ENCODE results near the gene KCNMB2. TPM values are rescaled to one million over a fixed set of nuclear protein-coding genes. Genes with fewer than 3 reads are reported as not detected.

KCNMB2 gene
- total RNA-seq, 1 donor, result not detected

DNA sequence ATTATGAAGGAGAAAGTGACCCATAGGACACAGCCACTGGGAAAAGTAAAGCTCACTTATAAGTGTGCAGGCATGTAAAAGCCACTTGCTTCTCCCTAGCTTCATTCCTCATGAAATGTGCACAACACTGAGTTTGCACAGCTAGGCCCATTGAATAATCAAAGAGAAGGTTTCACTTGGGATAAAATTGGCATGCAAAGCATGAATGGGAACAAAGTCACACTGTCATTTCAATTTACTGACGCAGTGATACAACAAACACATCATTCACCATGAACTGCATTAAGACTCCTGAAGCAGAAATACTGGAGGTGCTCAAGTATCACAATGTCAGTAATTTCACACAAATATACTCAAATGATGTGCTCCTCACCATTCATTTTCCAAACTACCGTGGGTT lies 61.1 kb downstream of the KCNMB2 start:
- H3K4me3 ChIP-seq (ENCODE audit: low read depth, low read length), result no peak overlapping the region
- DNase-seq (ENCODE audit: low read depth), result no peak
- TF ChIP-seq, protein P1, sequence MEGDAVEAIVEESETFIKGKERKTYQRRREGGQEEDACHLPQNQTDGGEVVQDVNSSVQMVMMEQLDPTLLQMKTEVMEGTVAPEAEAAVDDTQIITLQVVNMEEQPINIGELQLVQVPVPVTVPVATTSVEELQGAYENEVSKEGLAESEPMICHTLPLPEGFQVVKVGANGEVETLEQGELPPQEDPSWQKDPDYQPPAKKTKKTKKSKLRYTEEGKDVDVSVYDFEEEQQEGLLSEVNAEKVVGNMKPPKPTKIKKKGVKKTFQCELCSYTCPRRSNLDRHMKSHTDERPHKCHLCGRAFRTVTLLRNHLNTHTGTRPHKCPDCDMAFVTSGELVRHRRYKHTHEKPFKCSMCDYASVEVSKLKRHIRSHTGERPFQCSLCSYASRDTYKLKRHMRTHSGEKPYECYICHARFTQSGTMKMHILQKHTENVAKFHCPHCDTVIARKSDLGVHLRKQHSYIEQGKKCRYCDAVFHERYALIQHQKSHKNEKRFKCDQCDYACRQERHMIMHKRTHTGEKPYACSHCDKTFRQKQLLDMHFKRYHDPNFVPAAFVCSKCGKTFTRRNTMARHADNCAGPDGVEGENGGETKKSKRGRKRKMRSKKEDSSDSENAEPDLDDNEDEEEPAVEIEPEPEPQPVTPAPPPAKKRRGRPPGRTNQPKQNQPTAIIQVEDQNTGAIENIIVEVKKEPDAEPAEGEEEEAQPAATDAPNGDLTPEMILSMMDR (IDR thresholded peaks at IDR 0.05; ENCODE audit: insufficient read depth, low read length), result no peak

DNA sequence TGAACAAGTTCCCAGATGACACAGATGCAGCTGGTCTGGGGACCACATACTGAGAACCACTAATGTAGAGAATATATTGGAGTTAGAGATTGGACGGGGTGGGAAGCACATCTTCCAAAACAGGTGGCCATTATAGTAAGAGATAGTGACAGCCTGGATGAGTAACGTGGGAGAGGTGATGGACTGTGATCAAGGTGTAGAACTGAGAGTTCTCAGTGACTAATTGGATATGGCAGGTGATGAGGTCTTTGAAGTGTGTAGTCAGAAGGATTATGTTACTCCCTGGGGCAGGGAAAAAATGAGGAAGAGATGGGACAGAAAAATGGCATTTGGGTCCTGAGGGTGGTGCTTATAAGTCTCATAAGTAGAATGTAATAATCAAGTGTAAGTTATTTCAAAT lies 66.6 kb downstream of the KCNMB2 start:
- no peak overlapping the region for H3K4me3 ChIP-seq (ENCODE audit: low read depth, low read length)
- no peak for DNase-seq (ENCODE audit: low read depth)
- TF ChIP-seq, protein P1 (IDR thresholded peaks at IDR 0.05; ENCODE audit: insufficient read depth, low read length), result no peak

DNA sequence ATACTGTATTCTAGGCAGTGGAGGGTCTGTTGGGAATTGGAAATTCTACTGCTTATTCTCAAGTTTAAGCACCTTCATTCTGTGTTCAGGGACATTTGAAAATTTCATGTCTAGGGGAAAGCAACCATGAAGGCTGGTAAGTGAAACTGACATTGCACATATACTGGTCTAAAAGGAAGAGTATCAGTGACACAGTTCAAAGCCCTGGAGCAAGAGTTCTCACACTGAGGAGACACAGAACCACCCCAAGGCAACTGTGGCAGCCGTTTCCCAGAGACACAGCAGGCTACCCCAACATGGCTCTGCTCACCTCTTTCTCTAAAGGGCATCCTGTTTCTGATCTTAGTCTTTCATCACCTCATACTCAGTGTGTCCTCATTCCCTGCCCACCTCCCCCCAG lies 67.5 kb downstream of the KCNMB2 start:
- DNase-seq (ENCODE audit: low read depth), result no peak
- TF ChIP-seq, protein P1 (IDR thresholded peaks at IDR 0.05; ENCODE audit: insufficient read depth, low read length), result no peak
- no peak overlapping the region for H3K4me3 ChIP-seq (ENCODE audit: low read depth, low read length)

DNA sequence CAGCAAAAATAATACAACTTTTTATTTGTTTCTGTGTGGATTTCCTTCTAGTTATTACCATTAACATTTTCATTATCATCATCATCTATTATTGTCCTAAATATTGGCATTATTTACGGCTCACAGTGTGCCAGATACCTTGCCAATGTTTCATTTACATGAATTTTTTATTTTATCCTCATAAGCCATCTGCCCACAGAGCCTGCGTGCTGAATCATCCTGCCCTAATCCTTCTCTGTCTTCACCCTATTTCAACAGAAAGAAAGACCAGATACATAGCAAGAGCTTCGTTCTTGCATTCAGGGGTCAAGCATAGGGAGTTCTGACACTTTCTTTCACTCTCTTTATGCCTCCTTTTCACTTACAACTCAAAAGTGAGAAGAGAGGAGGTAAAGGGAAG lies 82.0 kb downstream of the KCNMB2 start:
- TF ChIP-seq, protein P1 (IDR thresholded peaks at IDR 0.05; ENCODE audit: insufficient read depth, low read length), result no peak
- H3K4me3 ChIP-seq (ENCODE audit: low read depth, low read length), result no peak overlapping the region
- DNase-seq (ENCODE audit: low read depth), result no peak

DNA sequence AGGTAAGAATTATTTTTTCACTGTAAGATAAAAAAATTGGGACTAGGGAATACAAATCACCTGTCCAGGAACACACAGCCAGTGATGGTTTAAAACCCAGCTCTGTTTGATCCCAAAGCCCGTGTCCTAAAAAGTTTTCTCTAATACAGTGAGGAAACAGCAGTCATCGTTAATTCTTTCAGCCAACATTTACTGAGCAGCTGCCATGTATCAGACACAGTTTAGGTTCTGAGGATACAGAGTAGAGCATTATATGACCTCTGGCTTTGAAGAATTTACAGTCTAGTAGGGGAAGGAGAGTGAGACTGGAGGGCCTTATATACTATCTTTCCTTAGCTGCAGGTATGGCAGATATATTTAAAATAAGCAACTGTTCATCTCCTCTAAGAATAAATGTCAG lies 82.7 kb downstream of the KCNMB2 start:
- no peak overlapping the region for H3K4me3 ChIP-seq (ENCODE audit: low read depth, low read length)
- TF ChIP-seq, protein P1 (IDR thresholded peaks at IDR 0.05; ENCODE audit: insufficient read depth, low read length), result no peak
- no peak for DNase-seq (ENCODE audit: low read depth)

DNA sequence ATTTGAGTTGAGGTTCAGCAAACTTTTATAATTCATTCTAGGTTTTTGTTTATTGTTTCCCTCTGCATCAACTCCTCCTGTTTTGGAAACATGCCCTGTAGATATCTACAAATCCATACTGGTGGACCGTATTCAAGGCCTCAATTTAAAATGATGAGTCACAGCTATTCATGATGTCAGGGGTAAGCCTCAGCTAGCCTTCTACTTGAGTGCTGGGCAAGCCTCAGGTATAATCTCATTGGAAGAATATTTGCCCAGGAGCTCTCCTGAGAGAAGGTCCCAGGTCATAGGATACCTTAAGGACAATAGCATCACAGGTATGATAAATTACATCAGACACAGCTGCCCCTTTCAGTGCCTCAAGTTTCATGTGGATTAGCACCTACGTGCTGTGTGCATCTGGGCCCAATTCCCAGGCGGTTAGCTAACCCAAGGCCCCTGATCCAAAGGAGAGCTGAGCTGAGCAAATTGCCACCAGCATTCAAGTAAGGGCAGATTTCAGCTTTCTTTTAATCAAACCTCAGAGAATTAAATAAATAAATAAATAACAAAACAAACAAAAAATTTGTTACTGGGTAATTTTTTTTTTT lies 87.5 kb downstream of the KCNMB2 start:
- TF ChIP-seq, protein P1 (IDR thresholded peaks at IDR 0.05; ENCODE audit: insufficient read depth, low read length), result no peak
- H3K4me3 ChIP-seq (ENCODE audit: low read depth, low read length), result no peak overlapping the region
- DNase-seq (ENCODE audit: low read depth), result no peak

DNA sequence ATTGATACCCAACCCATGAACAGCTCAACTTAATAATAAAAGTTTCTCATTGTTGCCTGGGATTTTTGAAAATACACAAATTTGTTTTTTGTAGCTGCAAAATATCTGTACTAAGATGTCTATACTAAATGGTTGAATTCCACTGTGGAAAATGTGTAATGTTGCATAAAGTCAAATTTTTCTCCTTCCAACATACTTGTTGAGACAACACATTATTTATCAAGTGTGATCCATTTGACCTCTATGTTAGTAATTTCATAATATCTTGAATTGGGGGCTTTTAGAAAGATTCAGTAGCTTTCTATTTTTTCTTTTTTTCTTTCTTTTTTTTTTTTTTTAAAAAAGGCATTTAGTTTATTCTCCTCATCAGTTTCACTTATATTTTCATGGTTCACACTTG lies 88.0 kb downstream of the KCNMB2 start:
- TF ChIP-seq, protein P1 (IDR thresholded peaks at IDR 0.05; ENCODE audit: insufficient read depth, low read length), result no peak

More for the DNA sequence above, 88.0 kb downstream of the KCNMB2 start:
- no peak overlapping the region for H3K4me3 ChIP-seq (ENCODE audit: low read depth, low read length)
- no peak for DNase-seq (ENCODE audit: low read depth)

All from fibroblast of the aortic adventitia (primary cell).